HG03060 (cell line): ENCODE data around the gene FAM20A.
"Not testable (repeated sequence)": the region's sequence is repeated elsewhere in the genome, so short reads cannot be mapped to it uniquely, and the experiment has no call there.

Experiments
- ATAC-seq: cut with Tn5 transposase; IDR thresholded peaks from one replicate; pipeline ENCODE4 v1.9.1; 2021; ENCODE audit warnings: low read depth, moderate number of reproducible peaks; ENCODE audit not compliant: unreplicated experiment

The FAM20A gene

GRCh38 chr17:68505951-68506350, 95.2 kb downstream of the FAM20A start:
- ATAC-seq = no peak

- no peak for ATAC-seq
These were observed 100.1 kb downstream of the FAM20A start for GRCh38 chr17:68501074-68501473.

- ATAC-seq = no peak
These were observed 101.6 kb downstream of the FAM20A start for GRCh38 chr17:68499587-68499986.

GRCh38 chr17:68498479-68499326, 102.5 kb downstream of the FAM20A start:
- ATAC-seq = peak; percentile 12

- peak; percentile 97 for ATAC-seq
These were observed 103.3 kb downstream of the FAM20A start for GRCh38 chr17:68497885-68498319.

- no peak for ATAC-seq
These were observed 106.1 kb downstream of the FAM20A start for GRCh38 chr17:68495081-68495480.

GRCh38 chr17:68492394-68493054, 108.6 kb downstream of the FAM20A start:
- not testable (repeated sequence) for ATAC-seq

GRCh38 chr17:68491381-68492231, 109.6 kb downstream of the FAM20A start:
- no peak for ATAC-seq

GRCh38 chr17:68489919-68490318, 111.2 kb downstream of the FAM20A start:
- ATAC-seq = no peak
